Measurements from ENCODE around the gene C2CD2L.

DNA sequence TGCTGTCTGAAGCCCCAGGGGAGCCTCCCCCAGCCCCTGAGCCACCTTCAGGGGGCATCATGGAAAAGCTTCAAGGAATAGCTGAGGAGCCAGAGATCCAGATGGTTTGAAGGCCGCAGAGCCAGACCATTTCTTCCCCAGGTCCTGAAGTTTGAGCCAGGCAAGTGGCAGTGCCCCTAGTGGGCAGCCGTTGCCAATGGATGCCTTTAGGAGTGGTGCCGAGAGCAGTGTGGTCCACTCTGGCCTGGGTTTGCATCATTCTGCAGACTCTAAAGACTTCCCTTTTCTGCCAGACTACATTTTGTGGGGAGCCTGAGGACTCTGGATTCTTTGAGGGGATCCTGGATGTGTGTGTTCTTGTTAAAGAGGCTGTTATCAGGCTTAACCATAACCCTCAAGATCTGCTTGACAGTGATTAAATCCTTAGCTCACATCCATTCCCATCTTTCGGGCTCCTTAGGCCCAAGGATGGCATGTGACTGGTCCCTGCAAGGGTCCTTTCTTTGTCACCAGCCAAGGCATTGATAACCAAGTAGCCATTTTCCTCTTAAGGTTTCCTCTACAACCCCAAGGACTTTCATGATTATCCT lies 27.3 kb downstream of the C2CD2L start:
- TF ChIP-seq CTCF (IDR thresholded peaks at IDR 0.05): peak in 4 of 6 experiments; percentile 50 to 63 (median 56)
- no peak for TF ChIP-seq POLR2A (IDR thresholded peaks at IDR 0.05)
